ENCODE results near the gene EPG5.

DNA sequence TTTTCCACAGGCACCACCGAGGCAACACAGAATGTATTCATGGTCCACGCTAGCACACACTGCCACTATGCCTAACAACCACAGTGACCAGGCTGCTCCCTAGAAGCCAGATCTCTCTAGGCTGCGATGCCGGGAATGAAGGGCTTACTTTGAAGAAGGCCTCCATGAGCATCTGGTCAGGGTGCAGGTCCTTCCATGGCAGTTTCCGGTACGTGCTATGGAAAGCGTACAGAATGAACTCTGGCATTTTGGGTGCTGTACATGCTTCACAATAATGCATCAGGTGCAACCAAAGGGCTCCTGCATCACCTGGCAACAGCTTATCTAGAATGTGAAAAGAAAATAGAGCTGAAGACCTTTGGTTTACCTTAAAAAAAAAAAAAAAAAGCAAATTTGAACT lies 96.7 kb downstream of the EPG5 start:
- TF ChIP-seq, protein P1, sequence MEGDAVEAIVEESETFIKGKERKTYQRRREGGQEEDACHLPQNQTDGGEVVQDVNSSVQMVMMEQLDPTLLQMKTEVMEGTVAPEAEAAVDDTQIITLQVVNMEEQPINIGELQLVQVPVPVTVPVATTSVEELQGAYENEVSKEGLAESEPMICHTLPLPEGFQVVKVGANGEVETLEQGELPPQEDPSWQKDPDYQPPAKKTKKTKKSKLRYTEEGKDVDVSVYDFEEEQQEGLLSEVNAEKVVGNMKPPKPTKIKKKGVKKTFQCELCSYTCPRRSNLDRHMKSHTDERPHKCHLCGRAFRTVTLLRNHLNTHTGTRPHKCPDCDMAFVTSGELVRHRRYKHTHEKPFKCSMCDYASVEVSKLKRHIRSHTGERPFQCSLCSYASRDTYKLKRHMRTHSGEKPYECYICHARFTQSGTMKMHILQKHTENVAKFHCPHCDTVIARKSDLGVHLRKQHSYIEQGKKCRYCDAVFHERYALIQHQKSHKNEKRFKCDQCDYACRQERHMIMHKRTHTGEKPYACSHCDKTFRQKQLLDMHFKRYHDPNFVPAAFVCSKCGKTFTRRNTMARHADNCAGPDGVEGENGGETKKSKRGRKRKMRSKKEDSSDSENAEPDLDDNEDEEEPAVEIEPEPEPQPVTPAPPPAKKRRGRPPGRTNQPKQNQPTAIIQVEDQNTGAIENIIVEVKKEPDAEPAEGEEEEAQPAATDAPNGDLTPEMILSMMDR (IDR thresholded peaks at IDR 0.05) = no peak
- no peak for TF ChIP-seq ZFX (IDR thresholded peaks at IDR 0.05; ENCODE audit: borderline replicate concordance)
